ENCODE measurements around the gene LYPD6B. TPM values are rescaled to one million over a fixed set of nuclear protein-coding genes. Genes with fewer than 3 reads are reported as not detected.

The LYPD6B gene
- total and polyA plus RNA-seq, 2 experiments from 2014 or later, result 1.7 to 3.6 TPM

DNA sequence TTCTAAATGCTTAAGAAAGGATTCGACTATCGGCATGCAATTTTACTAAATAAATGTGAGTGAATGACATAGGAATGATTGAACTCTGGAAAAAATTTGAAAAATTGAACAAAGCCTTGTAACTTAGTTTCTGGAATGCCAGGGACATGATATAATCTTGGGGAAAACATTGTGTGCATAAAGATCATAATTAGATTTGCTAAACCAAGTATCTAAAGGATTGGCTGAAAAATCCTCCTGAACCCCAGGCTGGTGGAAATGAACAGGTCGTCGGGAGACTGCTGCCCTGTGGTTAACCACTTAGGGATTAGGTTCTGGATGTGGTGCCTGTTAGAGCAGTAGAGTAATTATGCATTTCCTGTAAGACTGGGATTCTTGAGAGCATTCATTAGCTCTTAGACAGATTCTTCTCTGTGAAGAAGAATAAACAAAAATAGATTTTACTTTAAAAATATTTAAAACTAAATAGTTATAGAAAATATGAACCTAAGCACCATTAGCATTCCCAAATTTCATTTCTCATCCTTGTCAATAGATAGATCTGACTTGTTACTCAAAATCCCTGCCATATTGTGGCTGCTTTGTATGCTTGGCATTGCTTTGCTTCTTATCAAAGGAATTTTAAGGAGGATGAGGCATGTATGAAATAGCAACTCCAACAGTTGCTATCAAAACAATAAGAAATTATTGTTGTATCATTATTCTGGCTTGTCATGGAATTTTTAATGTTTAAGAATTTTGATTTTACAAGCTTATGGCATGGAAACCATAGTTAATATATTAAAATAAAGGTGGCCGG, 55.9 kb downstream of the LYPD6B start:
- Mint-ChIP-seq H3K27me3 (ENCODE audit: insufficient read depth, low read depth, poor library complexity) (peaks cover 4% of the 10 kb centered on the region), H3K4me1 (peaks cover 5% of the 10 kb centered on the region), H3K4me3 (no peak overlapping the region), H3K36me3 (ENCODE audit: low read depth) (no peaks in the 10 kb centered on the region), H3K27ac (no peak overlapping the region), H3K9me3 (no peaks in the 10 kb centered on the region)
- Histone ChIP-seq H3K27me3 (ENCODE audit: insufficient read depth) (no peaks in the 10 kb centered on the region), H3K9me2 (ENCODE audit: insufficient read depth) (no peaks in the 10 kb centered on the region), H3K4me1 (ENCODE audit: insufficient read depth) (no peaks in the 10 kb centered on the region), H2AFZ (no peak overlapping the region), H3K36me3 (ENCODE audit: insufficient read depth) (no peaks in the 10 kb centered on the region), H4K20me1 (replicated peaks; ENCODE audit: insufficient read depth) (no peaks in the 10 kb centered on the region), H3K79me2 (replicated peaks; ENCODE audit: insufficient read depth) (no peaks in the 10 kb centered on the region), H3K4me2 (no peak overlapping the region), H3F3A (replicated peaks; ENCODE audit: low read depth) (no peaks in the 10 kb centered on the region), H3K4me3 (no peak overlapping the region), H3K27ac (ENCODE audit: low read depth) (no peak overlapping the region)
- no peak for ATAC-seq
- DNase-seq (ENCODE audit: low spot score), result no peak
- TF ChIP-seq CREB1 (CRISPR knock-in tag; IDR thresholded peaks at IDR 0.05; ENCODE audit: low read depth), result no peak
- TF ChIP-seq EZH2phosphoT487 (IDR thresholded peaks at IDR 0.05; ENCODE audit: unreplicated experiment), result no peak
- no peak for TF ChIP-seq POLR2AphosphoS5 (IDR thresholded peaks at IDR 0.05; ENCODE audit: low read depth)
- no peak for TF ChIP-seq ZNF462 (CRISPR knock-in tag; IDR thresholded peaks at IDR 0.05)
- no peak for TF ChIP-seq ZNF331 (CRISPR knock-in tag; IDR thresholded peaks at IDR 0.05; ENCODE audit: low read depth)
- TF ChIP-seq EZH2 (IDR thresholded peaks at IDR 0.05; ENCODE audit: low read depth, unreplicated experiment), result no peak
- no peak for TF ChIP-seq JUNB (IDR thresholded peaks at IDR 0.05; ENCODE audit: unreplicated experiment)
- TF ChIP-seq, protein P1, sequence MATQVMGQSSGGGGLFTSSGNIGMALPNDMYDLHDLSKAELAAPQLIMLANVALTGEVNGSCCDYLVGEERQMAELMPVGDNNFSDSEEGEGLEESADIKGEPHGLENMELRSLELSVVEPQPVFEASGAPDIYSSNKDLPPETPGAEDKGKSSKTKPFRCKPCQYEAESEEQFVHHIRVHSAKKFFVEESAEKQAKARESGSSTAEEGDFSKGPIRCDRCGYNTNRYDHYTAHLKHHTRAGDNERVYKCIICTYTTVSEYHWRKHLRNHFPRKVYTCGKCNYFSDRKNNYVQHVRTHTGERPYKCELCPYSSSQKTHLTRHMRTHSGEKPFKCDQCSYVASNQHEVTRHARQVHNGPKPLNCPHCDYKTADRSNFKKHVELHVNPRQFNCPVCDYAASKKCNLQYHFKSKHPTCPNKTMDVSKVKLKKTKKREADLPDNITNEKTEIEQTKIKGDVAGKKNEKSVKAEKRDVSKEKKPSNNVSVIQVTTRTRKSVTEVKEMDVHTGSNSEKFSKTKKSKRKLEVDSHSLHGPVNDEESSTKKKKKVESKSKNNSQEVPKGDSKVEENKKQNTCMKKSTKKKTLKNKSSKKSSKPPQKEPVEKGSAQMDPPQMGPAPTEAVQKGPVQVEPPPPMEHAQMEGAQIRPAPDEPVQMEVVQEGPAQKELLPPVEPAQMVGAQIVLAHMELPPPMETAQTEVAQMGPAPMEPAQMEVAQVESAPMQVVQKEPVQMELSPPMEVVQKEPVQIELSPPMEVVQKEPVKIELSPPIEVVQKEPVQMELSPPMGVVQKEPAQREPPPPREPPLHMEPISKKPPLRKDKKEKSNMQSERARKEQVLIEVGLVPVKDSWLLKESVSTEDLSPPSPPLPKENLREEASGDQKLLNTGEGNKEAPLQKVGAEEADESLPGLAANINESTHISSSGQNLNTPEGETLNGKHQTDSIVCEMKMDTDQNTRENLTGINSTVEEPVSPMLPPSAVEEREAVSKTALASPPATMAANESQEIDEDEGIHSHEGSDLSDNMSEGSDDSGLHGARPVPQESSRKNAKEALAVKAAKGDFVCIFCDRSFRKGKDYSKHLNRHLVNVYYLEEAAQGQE (IDR thresholded peaks at IDR 0.05; ENCODE audit: unreplicated experiment), result no peak
- no peak for TF ChIP-seq ZNF114 (CRISPR knock-in tag; IDR thresholded peaks at IDR 0.05)
- TF ChIP-seq, protein P2, sequence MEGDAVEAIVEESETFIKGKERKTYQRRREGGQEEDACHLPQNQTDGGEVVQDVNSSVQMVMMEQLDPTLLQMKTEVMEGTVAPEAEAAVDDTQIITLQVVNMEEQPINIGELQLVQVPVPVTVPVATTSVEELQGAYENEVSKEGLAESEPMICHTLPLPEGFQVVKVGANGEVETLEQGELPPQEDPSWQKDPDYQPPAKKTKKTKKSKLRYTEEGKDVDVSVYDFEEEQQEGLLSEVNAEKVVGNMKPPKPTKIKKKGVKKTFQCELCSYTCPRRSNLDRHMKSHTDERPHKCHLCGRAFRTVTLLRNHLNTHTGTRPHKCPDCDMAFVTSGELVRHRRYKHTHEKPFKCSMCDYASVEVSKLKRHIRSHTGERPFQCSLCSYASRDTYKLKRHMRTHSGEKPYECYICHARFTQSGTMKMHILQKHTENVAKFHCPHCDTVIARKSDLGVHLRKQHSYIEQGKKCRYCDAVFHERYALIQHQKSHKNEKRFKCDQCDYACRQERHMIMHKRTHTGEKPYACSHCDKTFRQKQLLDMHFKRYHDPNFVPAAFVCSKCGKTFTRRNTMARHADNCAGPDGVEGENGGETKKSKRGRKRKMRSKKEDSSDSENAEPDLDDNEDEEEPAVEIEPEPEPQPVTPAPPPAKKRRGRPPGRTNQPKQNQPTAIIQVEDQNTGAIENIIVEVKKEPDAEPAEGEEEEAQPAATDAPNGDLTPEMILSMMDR (conservative IDR thresholded peaks at IDR 0.05; ENCODE audit: low read depth in 2 of 2), result no peak
- no peak for TF ChIP-seq STAT1 (IDR thresholded peaks at IDR 0.05; ENCODE audit: unreplicated experiment)
- TF ChIP-seq, protein P3, sequence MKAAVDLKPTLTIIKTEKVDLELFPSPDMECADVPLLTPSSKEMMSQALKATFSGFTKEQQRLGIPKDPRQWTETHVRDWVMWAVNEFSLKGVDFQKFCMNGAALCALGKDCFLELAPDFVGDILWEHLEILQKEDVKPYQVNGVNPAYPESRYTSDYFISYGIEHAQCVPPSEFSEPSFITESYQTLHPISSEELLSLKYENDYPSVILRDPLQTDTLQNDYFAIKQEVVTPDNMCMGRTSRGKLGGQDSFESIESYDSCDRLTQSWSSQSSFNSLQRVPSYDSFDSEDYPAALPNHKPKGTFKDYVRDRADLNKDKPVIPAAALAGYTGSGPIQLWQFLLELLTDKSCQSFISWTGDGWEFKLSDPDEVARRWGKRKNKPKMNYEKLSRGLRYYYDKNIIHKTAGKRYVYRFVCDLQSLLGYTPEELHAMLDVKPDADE (IDR thresholded peaks at IDR 0.05), result no peak
- no peak for TF ChIP-seq NANOG (IDR thresholded peaks at IDR 0.05; ENCODE audit: borderline replicate concordance)
